NCI-H2196 treated with DMSO at 0.1 percent for 48 hours (cell line): ENCODE data around the gene GRXCR1.

Experiments used
- DNase-seq: peaks from one replicate; lab custom pipeline; 2025; ENCODE audit not compliant: unreplicated experiment; lab: John Stamatoyannopoulos, UW

Gene GRXCR1

GRCh38 chr4:42892413-42892812 lies at the start of gene GRXCR1:
TSS of gene GRXCR1 (plus strand) at chr4:42892713. CDS start at chr4:42893267, 554 bp downstream.
- no peak for DNase-seq

GRCh38 chr4:42843694-42844093 lies 48.8 kb upstream of the GRXCR1 start:
- DNase-seq: no peak

GRCh38 chr4:42844422-42845070 lies 48.0 kb upstream of the GRXCR1 start:
- no peak for DNase-seq

- no peak for DNase-seq
These were observed 46.9 kb upstream of the GRXCR1 start for GRCh38 chr4:42845586-42845985.

GRCh38 chr4:42855779-42856178 lies 36.7 kb upstream of the GRXCR1 start:
- no peak for DNase-seq

GRCh38 chr4:42865572-42866189 lies 26.8 kb upstream of the GRXCR1 start:
- DNase-seq: peak; percentile 17

- no peak for DNase-seq
These were observed 21.3 kb upstream of the GRXCR1 start for GRCh38 chr4:42871261-42871660.

- no peak for DNase-seq
These were observed 20.7 kb upstream of the GRXCR1 start for GRCh38 chr4:42871671-42872290.

GRCh38 chr4:42878863-42879262 lies 13.7 kb upstream of the GRXCR1 start:
- DNase-seq: no peak

GRCh38 chr4:42881253-42881652 lies 11.3 kb upstream of the GRXCR1 start:
- no peak for DNase-seq

- DNase-seq: no peak
These were observed 869 bp upstream of the GRXCR1 start for GRCh38 chr4:42891644-42892043.

- DNase-seq: no peak
These were observed 2.9 kb downstream of the GRXCR1 start for GRCh38 chr4:42895452-42895851.

- DNase-seq: no peak
These were observed 12.5 kb downstream of the GRXCR1 start for GRCh38 chr4:42904986-42905385.

- DNase-seq: no peak
These were observed 13.1 kb downstream of the GRXCR1 start for GRCh38 chr4:42905591-42905990.

- no peak for DNase-seq
These were observed 13.8 kb downstream of the GRXCR1 start for GRCh38 chr4:42906341-42906740.

- no peak for DNase-seq
These were observed 14.6 kb downstream of the GRXCR1 start for GRCh38 chr4:42906891-42907759.

- no peak for DNase-seq
These were observed 17.9 kb downstream of the GRXCR1 start for GRCh38 chr4:42910459-42910858.

- no peak for DNase-seq
These were observed 22.4 kb downstream of the GRXCR1 start for GRCh38 chr4:42914937-42915336.

- no peak for DNase-seq
These were observed 23.0 kb downstream of the GRXCR1 start for GRCh38 chr4:42915484-42915883.

GRCh38 chr4:42917296-42917695 lies 24.8 kb downstream of the GRXCR1 start:
- no peak for DNase-seq

GRCh38 chr4:42923431-42923830 lies 30.9 kb downstream of the GRXCR1 start:
- DNase-seq: no peak

GRCh38 chr4:42925921-42926320 lies 33.4 kb downstream of the GRXCR1 start:
- DNase-seq: no peak
